Activated T-cell treated with anti-CD3 and anti-CD28 coated beads, Interleukin-2, amount 50 U/mL, for 24 hours (primary cell): ENCODE data around the gene KCTD21.
"Not testable (repeated sequence)": the region's sequence is repeated elsewhere in the genome, so short reads cannot be mapped to it uniquely, and the experiment has no call there.

Experiments used
- DNase-seq: peaks from one replicate; pipeline ENCODE4 v3.0.0-alpha.2; 2020
- H3K27ac Mint-ChIP-seq: 2 replicates; pipeline ENCODE4 v1.8.0; 2020; ENCODE audit warnings: mild to moderate bottlenecking, mixed read lengths
- H3K27me3 Mint-ChIP-seq: 2 replicates; pipeline ENCODE4 v1.8.0; 2020; ENCODE audit warnings: mixed read lengths
- H3K36me3 Mint-ChIP-seq: 2 replicates; pipeline ENCODE4 v1.8.0; 2020; ENCODE audit warnings: low read depth, mixed read lengths
- H3K4me1 Mint-ChIP-seq: 2 replicates; pipeline ENCODE4 v1.8.0; 2020; ENCODE audit warnings: low read depth, mixed read lengths
- H3K4me3 Mint-ChIP-seq: 2 replicates; pipeline ENCODE4 v1.8.0; 2020; ENCODE audit warnings: mild to moderate bottlenecking, moderate library complexity, mixed read lengths
- H3K9me3 Mint-ChIP-seq: 2 replicates; pipeline ENCODE4 v1.8.0; 2020; ENCODE audit warnings: mixed read lengths

KCTD21 gene

GRCh38 chr11:78181185-78181584 lies 7.2 kb downstream of the KCTD21 start:
- peaks cover 20% of the 10 kb centered on the region for H3K4me1 Mint-ChIP-seq
- no peaks in the 10 kb centered on the region for H3K9me3 Mint-ChIP-seq
- H3K36me3 Mint-ChIP-seq, result peaks cover 50% of the 10 kb centered on the region
- no peak overlapping the region for H3K4me3 Mint-ChIP-seq
- H3K27ac Mint-ChIP-seq, result no peak overlapping the region
- DNase-seq, result no peak
- H3K27me3 Mint-ChIP-seq, result no peaks in the 10 kb centered on the region

GRCh38 chr11:78180751-78181150 lies 7.7 kb downstream of the KCTD21 start:
- peaks cover 48% of the 10 kb centered on the region for H3K36me3 Mint-ChIP-seq
- no peaks in the 10 kb centered on the region for H3K27me3 Mint-ChIP-seq
- H3K4me3 Mint-ChIP-seq, result no peak overlapping the region
- no peaks in the 10 kb centered on the region for H3K9me3 Mint-ChIP-seq
- DNase-seq, result no peak
- peaks cover 17% of the 10 kb centered on the region for H3K4me1 Mint-ChIP-seq
- H3K27ac Mint-ChIP-seq, result no peak overlapping the region

GRCh38 chr11:78179459-78180071 lies 8.9 kb downstream of the KCTD21 start:
- Mint-ChIP-seq H3K4me1 (peaks cover 13% of the 10 kb centered on the region), H3K27ac (no peak overlapping the region), H3K9me3 (no peaks in the 10 kb centered on the region), H3K27me3 (no peaks in the 10 kb centered on the region), H3K4me3 (no peak overlapping the region), H3K36me3 (peaks cover 47% of the 10 kb centered on the region)
- no peak for DNase-seq

DNA sequence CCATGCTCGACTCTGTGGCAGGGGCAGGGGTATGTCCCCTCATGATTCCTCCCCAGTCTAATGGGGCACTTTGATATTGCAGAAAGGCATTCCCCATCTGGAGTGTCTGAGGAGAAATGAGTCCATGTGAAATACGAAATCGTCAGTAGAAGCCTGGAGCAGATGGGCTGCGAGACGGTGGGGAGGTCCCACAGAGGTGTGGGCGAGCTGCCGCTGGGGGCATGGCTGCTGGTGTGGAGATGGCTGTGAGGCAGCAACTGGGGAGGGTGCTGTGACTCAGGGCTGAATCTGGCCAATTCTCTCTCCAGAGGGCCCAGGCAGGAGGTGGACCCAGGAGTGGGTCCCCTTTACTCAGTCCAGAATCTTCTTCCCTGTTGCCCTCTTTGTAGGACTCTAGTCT lies 11.2 kb downstream of the KCTD21 start:
- Mint-ChIP-seq H3K27me3 (no peaks in the 10 kb centered on the region), H3K27ac (no peak overlapping the region), H3K36me3 (peaks cover 61% of the 10 kb centered on the region), H3K4me1 (peaks cover 13% of the 10 kb centered on the region), H3K9me3 (no peaks in the 10 kb centered on the region), H3K4me3 (no peak overlapping the region)
- no peak for DNase-seq

- Mint-ChIP-seq H3K9me3 (no peaks in the 10 kb centered on the region), H3K4me1 (peaks cover 13% of the 10 kb centered on the region), H3K36me3 (peaks cover 59% of the 10 kb centered on the region), H3K27ac (no peak overlapping the region), H3K27me3 (no peaks in the 10 kb centered on the region), H3K4me3 (no peak overlapping the region)
- no peak for DNase-seq
Measured at GRCh38 chr11:78176605-78177141, 11.8 kb downstream of the KCTD21 start.

DNA sequence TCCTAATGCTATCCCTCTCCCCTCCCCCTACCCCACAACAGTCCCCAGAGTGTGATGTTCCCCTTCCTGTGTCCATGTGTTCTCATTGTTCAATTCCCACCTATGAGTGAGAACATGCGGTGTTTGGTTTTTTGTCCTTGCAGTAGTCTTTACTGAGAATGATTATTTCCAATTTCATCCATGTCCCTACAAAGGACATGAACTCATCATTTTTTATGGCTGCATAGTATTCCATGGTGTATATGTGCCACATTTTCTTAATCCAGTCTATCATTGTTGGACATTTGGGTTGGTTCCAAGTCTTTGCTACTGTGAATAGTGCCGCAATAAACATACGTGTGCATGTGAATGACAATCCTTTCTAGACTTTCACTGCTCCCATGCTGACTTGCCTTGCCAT lies 12.6 kb downstream of the KCTD21 start:
- not testable (repeated sequence) for H3K9me3 Mint-ChIP-seq, H3K27me3 Mint-ChIP-seq, H3K4me3 Mint-ChIP-seq, H3K27ac Mint-ChIP-seq, H3K4me1 Mint-ChIP-seq, DNase-seq
- H3K36me3 Mint-ChIP-seq, result peaks cover 57% of the 10 kb centered on the region

GRCh38 chr11:78171951-78172350 lies 16.5 kb downstream of the KCTD21 start:
- H3K9me3 Mint-ChIP-seq, result no peaks in the 10 kb centered on the region
- no peaks in the 10 kb centered on the region for H3K4me1 Mint-ChIP-seq
- no peak for DNase-seq
- H3K27ac Mint-ChIP-seq, result no peak overlapping the region
- H3K27me3 Mint-ChIP-seq, result no peaks in the 10 kb centered on the region
- peaks cover 41% of the 10 kb centered on the region for H3K36me3 Mint-ChIP-seq
- no peak overlapping the region for H3K4me3 Mint-ChIP-seq

- H3K4me3 Mint-ChIP-seq, result no peak overlapping the region
- no peaks in the 10 kb centered on the region for H3K9me3 Mint-ChIP-seq
- H3K4me1 Mint-ChIP-seq, result no peaks in the 10 kb centered on the region
- no peak for DNase-seq
- H3K36me3 Mint-ChIP-seq, result peaks cover 31% of the 10 kb centered on the region
- no peaks in the 10 kb centered on the region for H3K27me3 Mint-ChIP-seq
- no peak overlapping the region for H3K27ac Mint-ChIP-seq
Measured at GRCh38 chr11:78170874-78171549, 17.4 kb downstream of the KCTD21 start.

DNA sequence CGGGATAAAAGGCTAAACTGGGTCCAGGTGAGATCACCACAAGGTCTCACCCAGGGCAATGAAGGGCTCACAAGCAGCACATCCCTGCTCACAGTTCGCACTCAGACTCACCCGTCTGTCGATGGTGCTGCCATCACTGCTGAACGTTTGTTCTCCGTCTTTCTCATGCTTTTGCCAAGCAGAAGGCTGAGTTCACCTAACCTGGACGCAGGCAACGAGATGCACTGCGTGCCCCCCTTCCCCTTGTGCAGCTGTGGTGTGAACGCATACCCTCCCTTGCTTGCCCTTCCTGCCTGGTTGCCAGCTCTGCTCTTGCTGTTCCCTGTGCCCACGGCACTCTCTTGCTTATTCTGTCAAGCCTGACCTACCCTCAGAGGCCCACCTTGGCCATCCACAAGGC lies 18.0 kb downstream of the KCTD21 start:
- Mint-ChIP-seq H3K4me1 (no peaks in the 10 kb centered on the region), H3K27ac (no peak overlapping the region), H3K27me3 (no peaks in the 10 kb centered on the region)

GRCh38 chr11:78168539-78169477 lies 19.6 kb downstream of the KCTD21 start:
- Mint-ChIP-seq H3K27ac (no peak overlapping the region), H3K4me3 (no peak overlapping the region), H3K9me3 (no peaks in the 10 kb centered on the region), H3K36me3 (peaks cover 21% of the 10 kb centered on the region), H3K27me3 (no peaks in the 10 kb centered on the region), H3K4me1 (no peaks in the 10 kb centered on the region)
- DNase-seq, result no peak

More for the DNA sequence above, 18.0 kb downstream of the KCTD21 start:
- Mint-ChIP-seq H3K9me3 (no peaks in the 10 kb centered on the region), H3K4me3 (no peak overlapping the region), H3K36me3 (peaks cover 31% of the 10 kb centered on the region)
- DNase-seq, result no peak

GRCh38 chr11:78166855-78167469 lies 21.5 kb downstream of the KCTD21 start:
- H3K36me3 Mint-ChIP-seq, result peaks cover 4% of the 10 kb centered on the region
- no peak for DNase-seq
- no peak overlapping the region for H3K27ac Mint-ChIP-seq
- no peaks in the 10 kb centered on the region for H3K9me3 Mint-ChIP-seq
- no peaks in the 10 kb centered on the region for H3K27me3 Mint-ChIP-seq
- no peaks in the 10 kb centered on the region for H3K4me1 Mint-ChIP-seq
- no peak overlapping the region for H3K4me3 Mint-ChIP-seq

- no peaks in the 10 kb centered on the region for H3K27me3 Mint-ChIP-seq
- no peaks in the 10 kb centered on the region for H3K36me3 Mint-ChIP-seq
- H3K9me3 Mint-ChIP-seq, result no peaks in the 10 kb centered on the region
- DNase-seq, result no peak
- H3K27ac Mint-ChIP-seq, result no peak overlapping the region
- no peaks in the 10 kb centered on the region for H3K4me1 Mint-ChIP-seq
- no peak overlapping the region for H3K4me3 Mint-ChIP-seq
Measured at GRCh38 chr11:78164471-78164870, 24.0 kb downstream of the KCTD21 start.

GRCh38 chr11:78163828-78164227 lies 24.6 kb downstream of the KCTD21 start:
- no peaks in the 10 kb centered on the region for H3K36me3 Mint-ChIP-seq
- no peaks in the 10 kb centered on the region for H3K4me1 Mint-ChIP-seq
- H3K27me3 Mint-ChIP-seq, result no peaks in the 10 kb centered on the region
- no peaks in the 10 kb centered on the region for H3K9me3 Mint-ChIP-seq
- no peak for DNase-seq
- H3K27ac Mint-ChIP-seq, result no peak overlapping the region
- no peak overlapping the region for H3K4me3 Mint-ChIP-seq

- Mint-ChIP-seq H3K36me3 (no peaks in the 10 kb centered on the region), H3K4me1 (no peaks in the 10 kb centered on the region), H3K9me3 (no peaks in the 10 kb centered on the region), H3K27me3 (no peaks in the 10 kb centered on the region), H3K27ac (no peak overlapping the region), H3K4me3 (no peak overlapping the region)
- no peak for DNase-seq
Measured at GRCh38 chr11:78161962-78162371, 26.5 kb downstream of the KCTD21 start.
